SU-DHL-6 (cell line): ENCODE measurements around the gene ZNF516.

Source experiments
- H2AFZ ChIP-seq: fragments of 200-600 bp; sonication (generic); 2 replicates; pipeline ENCODE4 v1.6.1; 2014; ENCODE audit warnings: low read depth, mild to moderate bottlenecking, moderate library complexity, mixed read lengths, antibody characterized with exemption, low read length; ENCODE audit not compliant: severe bottlenecking
- H3F3A ChIP-seq: fragments of 200-600 bp; shearing (Covaris generic); 2 replicates; pipeline ENCODE4 v1.6.0; 2016; ENCODE audit warnings: antibody characterized with exemption, mild to moderate bottlenecking; ENCODE audit not compliant: insufficient read depth
- H3K27ac ChIP-seq: fragments of 200-600 bp; sonication (generic); 2 replicates; pipeline ENCODE4 v1.5.1; 2016; ENCODE audit warnings: low read depth, mild to moderate bottlenecking, low read length, moderate library complexity, mixed read lengths
- H3K27me3 ChIP-seq: fragments of 200-600 bp; sonication (generic), shearing (Covaris generic); 2 replicates; pipeline ENCODE4 v1.6.0; 2014; ENCODE audit warnings: mild to moderate bottlenecking, low read length
- H3K36me3 ChIP-seq: fragments of 200-600 bp; sonication (generic); 2 replicates; pipeline ENCODE4 v1.6.1; 2014; ENCODE audit warnings: mild to moderate bottlenecking, low read length, mixed read lengths
- H3K4me2 ChIP-seq: fragments of 300-600, 200-600 bp; shearing (Covaris generic), sonication (generic); 2 replicates; pipeline ENCODE4 v1.6.0; 2014; ENCODE audit warnings: low read length, low read depth, mild to moderate bottlenecking; ENCODE audit not compliant: poor library complexity, severe bottlenecking
- H3K4me3 ChIP-seq: fragments of 200-600 bp; sonication (generic); 2 replicates; pipeline ENCODE4 v1.5.1; 2014; ENCODE audit warnings: antibody characterized with exemption, low read length, mild to moderate bottlenecking, mixed read lengths; ENCODE audit not compliant: insufficient read depth, poor library complexity, severe bottlenecking
- H3K79me2 ChIP-seq: fragments of 200-600 bp; sonication (generic); 2 replicates; pipeline ENCODE4 v1.6.1; 2014; ENCODE audit warnings: mild to moderate bottlenecking, low read length, moderate library complexity; ENCODE audit not compliant: insufficient read depth
- H3K9ac ChIP-seq: fragments of 200-600 bp; sonication (generic); 2 replicates; pipeline ENCODE4 v1.7.0; 2014; ENCODE audit warnings: mild to moderate bottlenecking, low read length
- H3K9me2 ChIP-seq: fragments of 200-600 bp; sonication (generic); replicated peaks from 2 replicates; pipeline ENCODE4 v1.6.1; 2014; ENCODE audit warnings: low read length; ENCODE audit not compliant: insufficient read depth
- H3K9me3 ChIP-seq: fragments of 200-600 bp; sonication (generic); 2 replicates; pipeline ENCODE4 v1.6.1; 2014; ENCODE audit warnings: low read length, mixed read lengths; ENCODE audit not compliant: insufficient read depth
- H4K20me1 ChIP-seq: fragments of 200-600 bp; sonication (generic); 2 replicates; pipeline ENCODE4 v1.6.1; 2014; ENCODE audit warnings: low read depth, mild to moderate bottlenecking, antibody characterized with exemption, low read length, moderate library complexity, mixed read lengths
- CTCF ChIP-seq: fragments of 200-600 bp; sonication (generic); IDR thresholded peaks from one replicate; pipeline ENCODE4 v1.5.1; 2017; ENCODE audit warnings: antibody characterized with exemption, mild to moderate bottlenecking, low read length, moderate library complexity; ENCODE audit not compliant: insufficient read depth, poor library complexity, severe bottlenecking
- EZH2phosphoT487 ChIP-seq: fragments of 200-600 bp; sonication (generic), shearing (Covaris generic); conservative IDR thresholded peaks from 2 replicates; pipeline ENCODE4 v1.6.1; 2018; ENCODE audit warnings: mild to moderate bottlenecking, antibody characterized with exemption, low read length, moderate library complexity, mixed read lengths

Gene ZNF516

DNA sequence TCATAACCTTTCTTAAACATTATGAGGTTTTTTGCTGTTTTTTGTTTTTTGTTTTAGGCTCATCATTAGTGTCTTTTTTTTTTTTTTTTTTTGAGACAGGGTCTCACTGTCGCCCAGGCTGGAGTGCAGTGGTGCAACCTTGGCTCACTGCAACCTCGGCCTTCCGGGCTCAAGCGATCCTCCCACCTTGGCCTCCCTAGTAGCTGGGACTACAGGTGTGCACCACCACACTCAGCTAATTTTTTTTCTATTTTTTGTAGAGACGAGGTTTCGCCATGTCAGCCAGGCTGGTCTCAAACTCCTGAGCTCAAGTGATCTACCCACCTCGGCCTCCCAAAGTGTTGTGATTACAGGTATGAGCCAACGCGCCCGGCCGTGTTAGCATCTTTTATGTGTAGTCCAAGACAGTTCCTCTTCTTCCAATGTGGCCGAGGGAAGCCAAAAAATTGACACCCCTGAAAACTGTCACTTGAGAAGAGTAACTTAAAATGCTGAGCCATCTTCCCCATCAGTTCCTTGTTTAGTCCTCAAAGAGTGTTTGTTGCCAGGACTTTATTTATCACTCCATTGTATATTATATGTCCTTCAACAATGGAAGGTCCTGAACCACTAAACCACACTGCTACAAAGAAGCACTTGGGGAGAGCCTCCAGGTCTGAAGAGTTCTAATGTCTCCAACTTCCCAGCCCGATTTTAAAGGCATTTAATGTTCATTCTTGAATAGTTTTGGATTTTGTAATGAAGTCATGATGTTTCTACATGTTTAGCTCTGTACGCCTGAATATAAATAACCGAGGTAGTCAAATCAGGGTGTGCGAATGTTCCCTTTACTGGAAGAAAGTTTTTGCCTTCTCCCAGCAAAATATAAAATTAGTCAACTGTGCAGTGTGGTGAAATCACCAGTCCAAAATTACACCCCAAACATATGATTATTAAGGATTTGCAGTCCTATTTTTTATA, 26.4 kb downstream of the ZNF516 start:
- Histone ChIP-seq H3K4me3 (no peak overlapping the region), H3K27ac (no peak overlapping the region), H3F3A (no peaks in the 10 kb centered on the region), H3K9me3 (no peaks in the 10 kb centered on the region), H3K27me3 (no peaks in the 10 kb centered on the region), H3K9me2 (no peaks in the 10 kb centered on the region), H3K4me2 (no peak overlapping the region), H3K36me3 (no peaks in the 10 kb centered on the region), H2AFZ (no peak overlapping the region), H4K20me1 (peaks cover 28% of the 10 kb centered on the region), H3K9ac (no peak overlapping the region), H3K79me2 (peaks cover 95% of the 10 kb centered on the region)
- TF ChIP-seq CTCF (no peak), EZH2phosphoT487 (no peak)

- H3K27ac ChIP-seq, result no peak overlapping the region
- H3K79me2 ChIP-seq, result peaks cover 97% of the 10 kb centered on the region
- H3K9ac ChIP-seq, result no peak overlapping the region
- no peak overlapping the region for H3K4me3 ChIP-seq
- no peaks in the 10 kb centered on the region for H3K27me3 ChIP-seq
- H4K20me1 ChIP-seq, result peaks cover 21% of the 10 kb centered on the region
- no peaks in the 10 kb centered on the region for H3K9me3 ChIP-seq
- no peaks in the 10 kb centered on the region for H3F3A ChIP-seq
- no peaks in the 10 kb centered on the region for H3K36me3 ChIP-seq
- TF ChIP-seq CTCF, result no peak
- TF ChIP-seq EZH2phosphoT487, result no peak
- H3K4me2 ChIP-seq, result no peak overlapping the region
- H3K9me2 ChIP-seq, result no peaks in the 10 kb centered on the region
- H2AFZ ChIP-seq, result no peak overlapping the region
Measured at GRCh38 chr18:76467371-76468190, 27.5 kb downstream of the ZNF516 start.

DNA sequence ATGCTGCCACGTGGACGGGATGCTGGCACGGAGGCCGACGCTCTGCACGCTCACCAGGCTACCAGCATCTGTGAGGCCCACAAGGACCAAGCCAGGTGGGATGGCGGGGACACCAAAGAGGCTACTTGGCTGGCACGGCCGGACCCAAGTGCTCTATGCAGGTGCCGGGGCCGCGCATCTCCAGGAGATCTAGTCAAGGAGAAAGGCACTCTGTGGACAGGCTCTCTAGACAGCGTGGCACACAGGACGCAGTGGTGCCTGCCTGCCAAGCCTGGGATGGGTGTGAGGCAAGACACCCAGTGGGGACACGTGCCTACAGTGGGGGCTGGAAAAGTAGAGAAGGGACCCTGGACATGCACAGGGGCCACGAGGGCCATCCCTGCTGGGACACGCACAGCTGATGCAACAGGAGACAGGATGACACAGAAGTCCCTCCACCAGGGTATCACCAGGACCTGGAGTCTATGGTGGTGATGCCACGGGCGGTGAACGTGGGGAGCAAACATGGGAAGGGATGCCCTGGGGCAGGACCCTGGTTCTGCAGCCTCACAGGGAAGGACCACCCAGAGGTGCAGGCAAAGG, 28.5 kb downstream of the ZNF516 start:
- Histone ChIP-seq H3K79me2 (peaks cover 97% of the 10 kb centered on the region), H3K27ac (no peak overlapping the region), H2AFZ (no peak overlapping the region), H3K36me3 (no peaks in the 10 kb centered on the region), H3K4me2 (no peak overlapping the region), H3K9ac (no peak overlapping the region), H4K20me1 (peaks cover 21% of the 10 kb centered on the region), H3K4me3 (no peak overlapping the region), H3K9me2 (no peaks in the 10 kb centered on the region), H3K27me3 (no peaks in the 10 kb centered on the region), H3F3A (no peaks in the 10 kb centered on the region), H3K9me3 (no peaks in the 10 kb centered on the region)
- no peak for TF ChIP-seq EZH2phosphoT487
- TF ChIP-seq CTCF, result no peak
